ENCODE measurements around the gene ZNF263.

Gene ZNF263

GRCh38 chr16:3234857-3235561 lies 48.3 kb upstream of the ZNF263 start, which contains the start of gene ZNF200 (continued):
- no peak for TF ChIP-seq ZNF138 (tag by site-specific recombination; IDR thresholded peaks at IDR 0.05; ENCODE audit: borderline replicate concordance)
- TF ChIP-seq MZF1 (tag by site-specific recombination; IDR thresholded peaks at IDR 0.05; ENCODE audit: borderline replicate concordance), result peak; percentile 56; the same call in 1 of the 2 replicates
- no peak for TF ChIP-seq ZNF175 (tag by site-specific recombination; IDR thresholded peaks at IDR 0.05)
- TF ChIP-seq GLIS1 (tag by site-specific recombination; IDR thresholded peaks at IDR 0.05), result peak; percentile 33; the same call in 1 of the 2 replicates
- TF ChIP-seq, protein P1, sequence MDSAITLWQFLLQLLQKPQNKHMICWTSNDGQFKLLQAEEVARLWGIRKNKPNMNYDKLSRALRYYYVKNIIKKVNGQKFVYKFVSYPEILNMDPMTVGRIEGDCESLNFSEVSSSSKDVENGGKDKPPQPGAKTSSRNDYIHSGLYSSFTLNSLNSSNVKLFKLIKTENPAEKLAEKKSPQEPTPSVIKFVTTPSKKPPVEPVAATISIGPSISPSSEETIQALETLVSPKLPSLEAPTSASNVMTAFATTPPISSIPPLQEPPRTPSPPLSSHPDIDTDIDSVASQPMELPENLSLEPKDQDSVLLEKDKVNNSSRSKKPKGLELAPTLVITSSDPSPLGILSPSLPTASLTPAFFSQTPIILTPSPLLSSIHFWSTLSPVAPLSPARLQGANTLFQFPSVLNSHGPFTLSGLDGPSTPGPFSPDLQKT (IDR thresholded peaks at IDR 0.05; ENCODE audit: borderline replicate concordance, low read depth, low read length), result no peak
- TF ChIP-seq ZNF561 (tag by site-specific recombination; IDR thresholded peaks at IDR 0.05; ENCODE audit: borderline replicate concordance), result peak; percentile 61; the same call in 1 of the 2 replicates
- no peak; the same call in 1 of the 2 replicates for TF ChIP-seq ZSCAN5A (tag by site-specific recombination; IDR thresholded peaks at IDR 0.05)
- no peak for TF ChIP-seq ZNF514 (tag by site-specific recombination; IDR thresholded peaks at IDR 0.05)
- peak; percentile 82; the same call in 1 of the 2 replicates for TF ChIP-seq ZNF777 (tag by site-specific recombination; IDR thresholded peaks at IDR 0.05; ENCODE audit: borderline replicate concordance)
- peak; percentile 80 for TF ChIP-seq ZNF600 (tag by site-specific recombination; IDR thresholded peaks at IDR 0.05)
- peak; percentile 98 for TF ChIP-seq ZNF76 (tag by site-specific recombination; IDR thresholded peaks at IDR 0.05; ENCODE audit: borderline replicate concordance, low read depth)
- no peak for TF ChIP-seq ZNF366 (tag by site-specific recombination; conservative IDR thresholded peaks at IDR 0.05)
- no peak for TF ChIP-seq ZBTB1 (tag by site-specific recombination; IDR thresholded peaks at IDR 0.05)
- TF ChIP-seq ZNF274 (IDR thresholded peaks at IDR 0.05; ENCODE audit: low read length), result no peak
- no peak for TF ChIP-seq ZNF274 (tag by site-specific recombination; IDR thresholded peaks at IDR 0.05; ENCODE audit: borderline replicate concordance)
- TF ChIP-seq, protein P2, sequence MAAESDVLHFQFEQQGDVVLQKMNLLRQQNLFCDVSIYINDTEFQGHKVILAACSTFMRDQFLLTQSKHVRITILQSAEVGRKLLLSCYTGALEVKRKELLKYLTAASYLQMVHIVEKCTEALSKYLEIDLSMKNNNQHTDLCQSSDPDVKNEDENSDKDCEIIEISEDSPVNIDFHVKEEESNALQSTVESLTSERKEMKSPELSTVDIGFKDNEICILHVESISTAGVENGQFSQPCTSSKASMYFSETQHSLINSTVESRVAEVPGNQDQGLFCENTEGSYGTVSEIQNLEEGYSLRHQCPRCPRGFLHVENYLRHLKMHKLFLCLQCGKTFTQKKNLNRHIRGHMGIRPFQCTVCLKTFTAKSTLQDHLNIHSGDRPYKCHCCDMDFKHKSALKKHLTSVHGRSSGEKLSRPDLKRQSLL (tag by site-specific recombination; IDR thresholded peaks at IDR 0.05), result peak; percentile 77
- TF ChIP-seq, protein P3, sequence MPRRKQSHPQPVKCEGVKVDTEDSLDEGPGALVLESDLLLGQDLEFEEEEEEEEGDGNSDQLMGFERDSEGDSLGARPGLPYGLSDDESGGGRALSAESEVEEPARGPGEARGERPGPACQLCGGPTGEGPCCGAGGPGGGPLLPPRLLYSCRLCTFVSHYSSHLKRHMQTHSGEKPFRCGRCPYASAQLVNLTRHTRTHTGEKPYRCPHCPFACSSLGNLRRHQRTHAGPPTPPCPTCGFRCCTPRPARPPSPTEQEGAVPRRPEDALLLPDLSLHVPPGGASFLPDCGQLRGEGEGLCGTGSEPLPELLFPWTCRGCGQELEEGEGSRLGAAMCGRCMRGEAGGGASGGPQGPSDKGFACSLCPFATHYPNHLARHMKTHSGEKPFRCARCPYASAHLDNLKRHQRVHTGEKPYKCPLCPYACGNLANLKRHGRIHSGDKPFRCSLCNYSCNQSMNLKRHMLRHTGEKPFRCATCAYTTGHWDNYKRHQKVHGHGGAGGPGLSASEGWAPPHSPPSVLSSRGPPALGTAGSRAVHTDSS (tag by site-specific recombination; IDR thresholded peaks at IDR 0.05), result no peak
- peak; percentile 56 for TF ChIP-seq KLF10 (tag by site-specific recombination; IDR thresholded peaks at IDR 0.05)
- TF ChIP-seq ZNF692 (tag by site-specific recombination; IDR thresholded peaks at IDR 0.05), result peak; percentile 60; the same call in 1 of the 2 replicates
- TF ChIP-seq ZNF621 (tag by site-specific recombination; IDR thresholded peaks at IDR 0.05), result no peak
- TF ChIP-seq ZNF530 (tag by site-specific recombination; IDR thresholded peaks at IDR 0.05; ENCODE audit: low read depth), result no peak
- TF ChIP-seq ZBTB10 (tag by site-specific recombination; IDR thresholded peaks at IDR 0.05), result peak; percentile 47; the same call in 1 of the 2 replicates
- TF ChIP-seq, protein P4, sequence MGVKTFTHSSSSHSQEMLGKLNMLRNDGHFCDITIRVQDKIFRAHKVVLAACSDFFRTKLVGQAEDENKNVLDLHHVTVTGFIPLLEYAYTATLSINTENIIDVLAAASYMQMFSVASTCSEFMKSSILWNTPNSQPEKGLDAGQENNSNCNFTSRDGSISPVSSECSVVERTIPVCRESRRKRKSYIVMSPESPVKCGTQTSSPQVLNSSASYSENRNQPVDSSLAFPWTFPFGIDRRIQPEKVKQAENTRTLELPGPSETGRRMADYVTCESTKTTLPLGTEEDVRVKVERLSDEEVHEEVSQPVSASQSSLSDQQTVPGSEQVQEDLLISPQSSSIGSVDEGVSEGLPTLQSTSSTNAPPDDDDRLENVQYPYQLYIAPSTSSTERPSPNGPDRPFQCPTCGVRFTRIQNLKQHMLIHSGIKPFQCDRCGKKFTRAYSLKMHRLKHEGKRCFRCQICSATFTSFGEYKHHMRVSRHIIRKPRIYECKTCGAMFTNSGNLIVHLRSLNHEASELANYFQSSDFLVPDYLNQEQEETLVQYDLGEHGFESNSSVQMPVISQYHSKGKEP (tag by site-specific recombination; IDR thresholded peaks at IDR 0.05), result no peak
- TF ChIP-seq ZNF23 (tag by site-specific recombination; IDR thresholded peaks at IDR 0.05; ENCODE audit: borderline replicate concordance), result no peak
- TF ChIP-seq ZNF146 (tag by site-specific recombination; IDR thresholded peaks at IDR 0.05), result no peak
- no peak for TF ChIP-seq HOXC10 (CRISPR knock-in tag; IDR thresholded peaks at IDR 0.05)

Measured in HEK293 (cell line).